KMS-11 (cell line): Measurements from ENCODE around the gene CAT.

Experiments used
- H2AFZ ChIP-seq: fragments of 200-600 bp; sonication (generic); 2 replicates; pipeline ENCODE4 v1.6.1; 2016; ENCODE audit warnings: antibody characterized with exemption, mixed run types, low read depth
- H3K27ac ChIP-seq: fragments of 200-600 bp; sonication (generic); 2 replicates; pipeline ENCODE4 v1.6.1; 2016; ENCODE audit warnings: mild to moderate bottlenecking, mixed run types
- H3K27me3 ChIP-seq: fragments of 200-600 bp; sonication (generic); 2 replicates; pipeline ENCODE4 v1.6.1; 2017; ENCODE audit warnings: mild to moderate bottlenecking, low read depth, mixed run types, moderate library complexity; ENCODE audit not compliant: insufficient read depth
- H3K36me3 ChIP-seq: fragments of 200-600 bp; sonication (generic); 2 replicates; pipeline ENCODE4 v1.6.1; 2017; ENCODE audit warnings: mild to moderate bottlenecking, mixed run types; ENCODE audit not compliant: insufficient read depth
- H3K4me1 ChIP-seq: fragments of 200-600 bp; sonication (generic); 2 replicates; pipeline ENCODE4 v1.6.1; 2016; ENCODE audit warnings: mild to moderate bottlenecking, low read depth, mixed run types; ENCODE audit not compliant: poor library complexity, severe bottlenecking
- H3K4me2 ChIP-seq: fragments of 200-600 bp; sonication (generic); 2 replicates; pipeline ENCODE4 v1.7.0; 2016; ENCODE audit warnings: mild to moderate bottlenecking, mixed run types
- H3K4me3 ChIP-seq: fragments of 200-600 bp; sonication (generic); IDR thresholded peaks from 2 replicates; pipeline ENCODE4 v1.6.1; 2017; ENCODE audit warnings: low read depth, low read length, mixed read lengths; ENCODE audit not compliant: insufficient read depth
- H3K79me2 ChIP-seq: fragments of 200-600 bp; sonication (generic); 2 replicates; pipeline ENCODE4 v1.6.1; 2016; ENCODE audit warnings: low read depth, mixed run types; ENCODE audit not compliant: insufficient read depth
- H3K9ac ChIP-seq: fragments of 200-600 bp; sonication (generic); 2 replicates; pipeline ENCODE4 v1.6.1; 2016; ENCODE audit warnings: mild to moderate bottlenecking, mixed run types
- H4K20me1 ChIP-seq: fragments of 200-600 bp; sonication (generic); 2 replicates; pipeline ENCODE4 v1.6.1; 2016; ENCODE audit warnings: mild to moderate bottlenecking, mixed run types; ENCODE audit not compliant: insufficient read depth
- CTCF ChIP-seq: fragments of 200-600 bp; sonication (generic); conservative IDR thresholded peaks from 2 replicates; pipeline ENCODE4 v1.6.1; 2017; ENCODE audit warnings: low read depth, mild to moderate bottlenecking, antibody characterized with exemption, low read length, moderate library complexity, mixed read lengths

The CAT gene

GRCh38 chr11:34459507-34460162 is 20.9 kb downstream of the CAT start:
- Histone ChIP-seq H3K36me3 (no peaks in the 10 kb centered on the region), H3K4me3 (no peak overlapping the region), H3K4me2 (no peak overlapping the region), H4K20me1 (no peaks in the 10 kb centered on the region), H3K79me2 (no peaks in the 10 kb centered on the region), H3K4me1 (no peaks in the 10 kb centered on the region), H3K27ac (no peak overlapping the region), H3K27me3 (no peaks in the 10 kb centered on the region), H2AFZ (no peak overlapping the region), H3K9ac (no peak overlapping the region)
- no peak for TF ChIP-seq CTCF

- H3K27me3 ChIP-seq = no peaks in the 10 kb centered on the region
- no peaks in the 10 kb centered on the region for H3K36me3 ChIP-seq
- H3K27ac ChIP-seq = no peak overlapping the region
- H3K4me2 ChIP-seq = no peak overlapping the region
- H3K4me1 ChIP-seq = no peaks in the 10 kb centered on the region
- H3K79me2 ChIP-seq = no peaks in the 10 kb centered on the region
- no peak overlapping the region for H2AFZ ChIP-seq
- no peak for TF ChIP-seq CTCF
- H3K4me3 ChIP-seq = no peak overlapping the region
- no peak overlapping the region for H3K9ac ChIP-seq
- H4K20me1 ChIP-seq = no peaks in the 10 kb centered on the region
Observed at GRCh38 chr11:34460278-34460677, 21.5 kb downstream of the CAT start.

GRCh38 chr11:34461215-34461614 is 22.5 kb downstream of the CAT start:
- Histone ChIP-seq H3K4me1 (no peaks in the 10 kb centered on the region), H2AFZ (no peak overlapping the region), H3K4me3 (no peak overlapping the region), H3K27me3 (no peaks in the 10 kb centered on the region), H3K9ac (no peak overlapping the region), H3K79me2 (no peaks in the 10 kb centered on the region), H3K27ac (no peak overlapping the region), H4K20me1 (no peaks in the 10 kb centered on the region), H3K4me2 (no peak overlapping the region), H3K36me3 (no peaks in the 10 kb centered on the region)
- no peak for TF ChIP-seq CTCF

- H3K36me3 ChIP-seq = no peaks in the 10 kb centered on the region
- TF ChIP-seq CTCF = no peak
Observed at GRCh38 chr11:34464591-34465051, 25.9 kb downstream of the CAT start.

More at GRCh38 chr11:34464591-34465051, 25.9 kb downstream of the CAT start:
- no peak overlapping the region for H3K27ac ChIP-seq
- H2AFZ ChIP-seq = no peak overlapping the region
- H3K4me1 ChIP-seq = no peaks in the 10 kb centered on the region
- no peak overlapping the region for H3K4me2 ChIP-seq
- H3K9ac ChIP-seq = no peak overlapping the region
- H3K27me3 ChIP-seq = no peaks in the 10 kb centered on the region
- no peaks in the 10 kb centered on the region for H4K20me1 ChIP-seq
- no peak overlapping the region for H3K4me3 ChIP-seq
- H3K79me2 ChIP-seq = no peaks in the 10 kb centered on the region
